MM.1S (cell line): ENCODE measurements around the gene ADGRD2.

Experiments
- EZH2 ChIP-seq: fragments of 300-600 bp; sonication (generic); optimal IDR thresholded peaks from 2 replicates; pipeline ENCODE3; 2017; ENCODE audit warnings: low read depth, mild to moderate bottlenecking, antibody characterized with exemption, low read length, mixed read lengths
- TF ChIP-seq, protein P1 (sequence below): fragments of 300-600 bp; sonication (generic); IDR thresholded peaks from 2 replicates; pipeline ENCODE4 v1.5.1; 2016; ENCODE audit warnings: antibody characterized with exemption, low read length, mixed read lengths

DNA sequence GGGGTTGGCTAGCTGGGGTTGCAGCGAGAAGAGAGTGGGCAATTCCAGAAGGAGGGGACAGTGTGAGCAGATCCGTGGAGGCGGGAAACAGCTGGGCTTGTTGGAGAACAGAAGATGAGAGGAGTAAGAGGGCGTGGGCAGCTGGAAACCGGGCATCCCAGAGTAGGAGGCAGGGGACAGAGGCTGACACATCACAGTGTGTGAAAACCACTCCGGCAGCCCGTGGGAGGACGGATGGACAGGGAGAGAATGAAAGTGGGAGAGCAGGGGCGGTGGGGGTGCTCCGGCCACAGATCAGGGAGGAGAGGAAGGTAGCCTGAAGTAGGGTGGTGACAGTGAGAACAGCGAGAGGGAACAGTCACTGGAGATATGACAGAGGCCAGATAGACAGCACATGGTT is 26.7 kb upstream of the ADGRD2 start:
- TF ChIP-seq, protein P1, sequence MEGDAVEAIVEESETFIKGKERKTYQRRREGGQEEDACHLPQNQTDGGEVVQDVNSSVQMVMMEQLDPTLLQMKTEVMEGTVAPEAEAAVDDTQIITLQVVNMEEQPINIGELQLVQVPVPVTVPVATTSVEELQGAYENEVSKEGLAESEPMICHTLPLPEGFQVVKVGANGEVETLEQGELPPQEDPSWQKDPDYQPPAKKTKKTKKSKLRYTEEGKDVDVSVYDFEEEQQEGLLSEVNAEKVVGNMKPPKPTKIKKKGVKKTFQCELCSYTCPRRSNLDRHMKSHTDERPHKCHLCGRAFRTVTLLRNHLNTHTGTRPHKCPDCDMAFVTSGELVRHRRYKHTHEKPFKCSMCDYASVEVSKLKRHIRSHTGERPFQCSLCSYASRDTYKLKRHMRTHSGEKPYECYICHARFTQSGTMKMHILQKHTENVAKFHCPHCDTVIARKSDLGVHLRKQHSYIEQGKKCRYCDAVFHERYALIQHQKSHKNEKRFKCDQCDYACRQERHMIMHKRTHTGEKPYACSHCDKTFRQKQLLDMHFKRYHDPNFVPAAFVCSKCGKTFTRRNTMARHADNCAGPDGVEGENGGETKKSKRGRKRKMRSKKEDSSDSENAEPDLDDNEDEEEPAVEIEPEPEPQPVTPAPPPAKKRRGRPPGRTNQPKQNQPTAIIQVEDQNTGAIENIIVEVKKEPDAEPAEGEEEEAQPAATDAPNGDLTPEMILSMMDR = no peak
- TF ChIP-seq EZH2 = no peak
